CD4-positive, alpha-beta T cell treated with Interleukin-4 for 1 hour (primary cell): ENCODE measurements around the gene RHEB.
"Not testable (repeated sequence)": the region's sequence is repeated elsewhere in the genome, so short reads cannot be mapped to it uniquely, and the experiment has no call there.

Experiments used
- DNase-seq, 2 donors: peaks; one replicate each; pipeline ENCODE4 v3.0.0-alpha.2; 2020 to 2022

RHEB gene, protein sequence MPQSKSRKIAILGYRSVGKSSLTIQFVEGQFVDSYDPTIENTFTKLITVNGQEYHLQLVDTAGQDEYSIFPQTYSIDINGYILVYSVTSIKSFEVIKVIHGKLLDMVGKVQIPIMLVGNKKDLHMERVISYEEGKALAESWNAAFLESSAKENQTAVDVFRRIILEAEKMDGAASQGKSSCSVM

DNA sequence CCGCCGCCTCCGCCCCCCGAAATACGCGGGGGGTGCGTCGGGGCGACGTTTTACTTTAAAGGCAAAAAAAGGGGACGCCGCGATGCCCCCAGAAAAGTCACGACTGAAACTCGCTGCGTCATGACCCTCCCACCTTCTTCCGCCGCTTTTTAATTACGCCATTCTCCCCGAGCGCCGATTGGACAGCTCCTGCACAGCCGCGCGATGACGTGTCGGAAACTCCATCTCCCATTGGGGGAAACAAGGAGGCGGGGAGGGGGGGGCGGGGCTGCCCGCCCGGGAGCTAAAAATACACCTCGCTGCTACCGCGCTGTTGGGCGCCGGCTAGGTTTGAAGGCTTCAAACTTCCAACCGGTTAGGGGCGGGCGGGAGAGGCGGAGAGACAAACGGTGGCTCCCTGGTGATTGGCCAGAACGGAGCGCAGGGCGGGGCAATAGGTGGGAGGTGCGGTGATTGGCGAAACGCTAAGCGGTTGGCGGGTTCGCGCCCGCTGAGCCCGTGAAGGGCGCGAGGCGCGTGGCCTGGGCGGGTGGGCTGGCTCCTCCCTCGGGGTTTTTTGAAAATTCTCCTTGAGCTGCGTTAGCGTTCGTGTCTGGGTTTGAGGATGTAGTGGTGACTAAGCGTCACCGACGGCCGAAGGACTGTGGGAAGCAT, at the start of gene RHEB:
Gene RHEB, minus strand, starts transcription at position 131 of the 654 bp plus-strand sequence. CDS start 384 bp downstream, outside the sequence.
- DNase-seq: peak; percentile 99 to 100

DNA sequence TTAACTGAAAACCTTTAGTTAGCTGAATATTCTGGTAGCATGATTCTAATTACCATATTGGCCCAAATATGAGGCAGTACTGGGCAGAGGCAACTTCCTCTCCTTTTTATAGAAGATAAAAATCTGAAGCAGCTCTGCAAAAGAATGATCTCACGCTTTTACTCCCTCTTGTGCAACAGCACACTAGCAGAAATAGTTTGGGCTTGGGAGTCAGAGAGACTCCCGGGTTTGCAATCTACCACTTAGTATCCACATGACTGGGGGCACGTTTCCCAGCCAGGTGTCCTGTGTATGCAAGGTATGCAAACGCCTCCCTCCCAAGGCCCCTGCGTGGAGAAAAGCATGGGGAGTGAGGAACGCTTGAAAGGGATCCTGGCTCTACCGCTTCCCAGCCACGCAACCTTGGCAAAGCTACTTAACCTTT, 47.2 kb upstream of the RHEB start:
- DNase-seq: no peak

DNA sequence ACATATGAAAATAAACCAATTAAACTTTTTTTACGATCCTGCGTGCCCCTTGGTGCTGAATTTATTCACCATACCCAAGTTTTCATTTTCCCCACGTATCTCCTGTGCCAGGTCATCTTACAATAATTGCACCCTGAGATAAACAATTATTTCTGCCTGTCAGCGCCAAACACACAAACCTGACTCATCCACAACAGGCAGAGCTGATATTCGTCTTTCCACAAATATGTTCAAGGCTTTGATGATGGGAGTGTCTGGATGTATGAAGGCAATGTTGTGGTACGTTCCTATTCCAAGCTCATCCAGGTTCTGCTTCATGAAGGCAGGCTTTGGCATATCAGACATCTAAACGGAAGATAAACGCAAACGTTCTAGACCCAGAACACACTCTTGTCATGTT, 45.8 kb upstream of the RHEB start:
- DNase-seq: no peak

DNA sequence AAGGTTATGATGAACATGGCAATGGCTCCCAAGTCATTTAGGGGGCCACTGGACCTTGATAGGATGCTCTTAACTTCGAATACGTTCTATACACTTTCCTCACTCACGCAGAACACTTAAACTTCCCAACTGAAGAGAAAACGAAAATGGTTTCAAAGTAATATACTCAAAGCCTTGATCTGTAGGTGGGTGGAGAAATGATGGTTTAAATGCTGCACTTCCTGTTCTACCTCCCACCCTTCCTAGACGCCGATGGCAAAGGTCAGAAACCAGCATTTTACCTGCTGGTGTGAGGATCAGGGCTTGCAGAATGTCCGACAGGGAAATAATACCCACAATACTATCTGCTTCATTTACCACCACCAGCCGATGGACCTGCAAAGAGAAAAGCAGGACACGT, 40.5 kb upstream of the RHEB start:
- peak in 1 of 2 donors; percentile 7 for DNase-seq

DNA sequence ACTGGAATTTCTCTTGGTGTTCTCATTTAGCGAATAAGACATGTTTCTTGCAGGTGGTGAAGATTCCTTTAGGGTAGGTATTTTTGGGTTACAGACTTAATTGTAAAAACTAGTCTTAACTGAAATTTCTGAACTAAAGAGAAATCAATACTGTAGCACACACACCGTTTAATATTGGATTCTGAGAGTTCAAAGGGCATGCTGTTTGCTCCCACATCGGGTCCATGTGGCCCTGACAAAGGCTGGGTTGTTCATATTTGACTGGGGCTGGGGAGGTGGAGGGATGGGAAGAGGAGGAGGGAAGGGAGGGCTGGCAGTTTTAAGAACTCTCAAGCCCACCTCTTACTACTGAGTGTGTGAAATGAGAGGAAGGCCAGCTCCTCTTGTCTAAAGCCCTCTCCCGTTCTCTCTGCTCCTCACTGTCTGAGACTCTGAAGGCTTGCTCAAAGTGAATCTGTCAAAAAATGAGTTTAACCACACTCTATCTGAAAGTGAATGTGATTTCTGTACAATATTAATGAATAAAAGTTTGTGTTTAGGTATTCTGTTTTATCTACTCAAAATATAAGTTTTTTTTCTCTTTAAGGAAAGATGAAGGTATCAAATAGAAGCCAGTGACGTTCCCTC, 40.0 kb upstream of the RHEB start:
- DNase-seq: no peak

DNA sequence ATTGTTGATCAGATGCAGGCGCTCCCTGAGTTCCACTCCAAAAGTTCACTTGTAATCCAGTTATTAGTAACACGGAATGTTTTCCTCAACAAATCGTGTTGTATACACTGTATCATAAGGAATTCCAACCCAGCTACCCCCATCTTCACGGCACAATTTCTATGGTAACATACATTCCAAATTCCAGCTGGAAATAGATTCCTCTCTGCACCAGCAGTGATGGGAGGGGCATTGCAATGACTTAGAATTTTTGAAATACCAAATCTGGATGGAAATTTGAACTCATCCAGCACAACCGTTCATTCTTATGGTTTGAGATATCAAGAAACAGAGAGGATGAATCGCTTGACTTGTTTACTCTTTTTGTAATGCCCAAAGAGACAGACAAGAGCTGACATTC, 38.9 kb upstream of the RHEB start:
- no peak for DNase-seq

DNA sequence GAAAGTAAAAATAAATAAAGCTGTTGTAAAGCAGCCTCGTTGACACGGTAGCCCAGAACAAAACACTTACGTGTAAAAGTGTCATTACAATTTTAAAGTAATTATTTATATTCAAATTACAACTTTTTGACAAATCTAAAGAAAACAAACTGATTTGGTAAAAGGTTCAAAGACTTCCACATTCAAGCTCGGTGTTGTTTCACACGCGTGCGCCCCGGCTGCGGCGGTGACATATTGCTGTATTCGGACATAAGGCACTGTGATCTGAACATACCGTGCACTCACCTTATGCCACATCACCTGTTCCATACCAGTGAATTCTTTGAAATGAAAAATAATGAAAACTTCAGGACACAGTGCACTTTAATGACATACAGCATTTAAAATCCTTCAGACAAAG, 36.9 kb upstream of the RHEB start:
- no peak for DNase-seq

DNA sequence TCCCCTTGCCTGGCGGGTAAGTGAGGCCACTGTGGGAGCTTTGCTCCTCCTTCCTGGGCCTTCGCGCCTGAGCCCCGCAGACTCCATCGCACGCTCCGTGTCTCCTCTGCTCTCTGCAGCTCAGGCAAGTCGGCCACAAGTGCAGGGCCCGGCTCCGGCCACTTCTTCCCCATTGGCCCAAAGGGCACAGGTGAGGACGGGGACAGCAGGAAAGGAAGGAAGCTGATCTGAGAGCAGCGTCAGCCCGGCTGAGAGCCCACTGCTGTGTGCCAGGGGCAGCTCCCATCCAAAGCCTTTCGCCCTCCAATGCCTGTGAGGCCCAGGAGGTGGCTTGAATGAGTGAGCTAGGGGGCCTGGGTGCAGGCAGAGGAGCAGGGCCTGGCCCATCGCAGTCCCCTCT, 33.7 kb upstream of the RHEB start:
- DNase-seq: no peak

DNA sequence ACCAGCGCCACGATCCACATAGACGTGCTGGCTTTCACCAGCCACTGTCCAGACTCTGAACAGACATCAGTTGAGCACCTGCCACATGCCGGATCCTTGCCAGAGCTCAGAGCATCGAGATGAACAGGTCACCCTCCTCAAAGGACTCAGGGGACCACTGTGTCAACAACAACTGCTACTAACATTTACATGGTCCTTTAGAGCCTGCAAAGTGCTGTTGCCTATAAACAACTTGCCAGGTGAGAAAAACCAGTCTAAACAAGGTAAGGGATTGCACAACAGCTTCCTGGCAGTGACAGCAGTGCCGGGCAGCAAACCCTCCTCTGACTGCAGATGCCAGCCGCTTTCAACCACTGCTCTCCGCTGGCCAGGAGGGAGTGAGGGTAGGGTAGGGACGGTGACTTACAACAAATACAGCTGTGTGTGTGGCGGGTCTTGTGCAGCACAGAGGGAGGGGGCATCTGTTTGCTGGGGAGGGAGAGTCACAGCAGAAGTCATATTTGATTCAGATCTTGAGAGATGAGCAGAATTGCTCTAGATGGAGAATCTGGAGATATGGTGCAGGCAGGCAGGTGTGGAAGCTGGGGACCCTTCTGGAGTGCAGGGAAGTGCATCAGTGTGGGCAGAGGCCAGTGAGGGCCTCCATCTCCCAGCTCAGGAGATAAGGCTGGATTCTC, 32.8 kb upstream of the RHEB start:
- no peak for DNase-seq

DNA sequence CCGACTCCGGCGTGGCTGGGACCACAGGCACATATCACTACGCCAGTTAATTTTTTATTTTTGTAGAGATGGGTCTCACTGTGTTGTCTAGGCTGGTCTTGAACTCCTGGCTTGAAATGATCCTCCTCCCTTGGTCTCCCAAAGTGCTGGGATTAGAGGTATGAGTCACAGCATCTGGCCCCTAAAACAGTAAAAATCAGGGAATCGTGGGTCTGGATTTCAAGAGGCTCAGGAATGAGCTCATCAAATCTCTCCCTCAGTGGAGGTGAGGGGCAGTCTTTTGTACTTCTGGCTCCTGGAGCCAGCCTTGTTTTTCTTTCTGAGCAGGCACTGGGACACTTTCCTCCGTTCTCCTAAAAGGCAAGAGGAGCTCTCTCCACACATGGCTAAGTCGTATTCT, 32.1 kb upstream of the RHEB start:
- DNase-seq: no peak

DNA sequence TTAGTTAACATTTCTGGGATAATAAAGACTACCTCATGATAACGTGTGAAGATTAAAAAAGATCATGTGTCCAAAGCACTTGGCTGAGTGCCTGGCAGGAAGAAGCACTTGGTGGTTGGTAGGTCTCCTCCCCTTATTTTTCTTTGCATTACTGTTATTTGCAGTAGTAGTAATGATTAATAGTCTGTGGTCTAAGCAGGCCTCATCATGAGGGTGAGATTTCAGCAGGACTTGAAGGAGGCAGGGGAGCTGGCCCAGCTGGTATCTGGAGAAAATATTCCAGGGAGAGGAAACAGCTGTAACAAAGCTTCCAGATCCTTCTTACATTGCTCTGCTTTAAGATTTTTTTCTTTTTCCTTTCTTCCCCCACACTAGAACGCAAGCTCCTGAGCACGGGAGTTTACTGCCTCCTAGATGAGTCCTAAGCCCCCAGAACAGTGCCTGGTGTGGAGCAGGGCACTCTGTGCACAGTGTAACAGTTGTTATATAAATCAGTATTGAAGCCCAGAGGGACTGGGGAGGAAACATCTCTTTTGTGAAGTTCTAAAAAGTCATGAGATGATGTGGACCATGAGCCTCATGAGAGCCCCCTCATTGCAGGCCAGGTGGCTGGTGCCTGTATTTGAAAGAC, 31.1 kb upstream of the RHEB start:
- DNase-seq: no peak

DNA sequence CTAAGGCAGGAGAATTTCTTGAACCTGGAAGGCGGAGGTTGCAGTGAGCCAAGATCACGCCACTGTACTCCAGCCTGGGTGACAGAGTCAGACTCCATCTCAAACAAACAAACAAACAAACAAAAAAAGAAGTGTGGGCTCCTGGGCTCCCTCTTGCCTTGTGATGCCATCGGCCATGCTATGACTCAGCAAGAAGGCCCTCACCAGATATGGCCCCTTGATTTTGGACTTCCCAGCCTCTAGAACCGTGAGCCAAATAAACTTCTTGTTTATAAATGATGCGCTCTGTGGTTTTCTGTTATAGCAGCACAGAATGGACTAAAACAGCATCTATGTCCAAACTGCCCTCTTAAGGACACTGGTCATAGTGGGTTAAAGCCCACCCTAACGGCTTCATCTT, 29.9 kb upstream of the RHEB start:
- DNase-seq: no peak

DNA sequence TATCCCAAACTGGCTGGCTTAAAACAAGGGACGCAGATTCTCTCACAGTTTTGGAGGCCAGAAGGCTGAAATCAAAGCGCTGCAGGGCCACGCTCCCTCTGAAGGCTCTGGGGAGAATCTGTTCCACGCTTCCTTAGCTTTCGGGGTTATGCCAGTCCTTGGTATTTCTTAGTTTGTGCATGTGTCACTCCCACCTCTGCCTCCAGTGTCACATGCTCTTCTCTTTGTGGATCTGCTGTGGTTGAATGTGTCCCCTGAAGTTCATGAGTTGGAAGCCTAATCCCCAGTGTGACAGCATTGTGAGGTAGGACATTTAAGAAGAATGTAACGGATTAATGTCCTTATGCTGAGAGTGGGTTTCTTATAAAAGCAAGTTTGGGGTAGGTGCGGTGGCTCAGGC, 29.4 kb upstream of the RHEB start:
- no peak for DNase-seq

DNA sequence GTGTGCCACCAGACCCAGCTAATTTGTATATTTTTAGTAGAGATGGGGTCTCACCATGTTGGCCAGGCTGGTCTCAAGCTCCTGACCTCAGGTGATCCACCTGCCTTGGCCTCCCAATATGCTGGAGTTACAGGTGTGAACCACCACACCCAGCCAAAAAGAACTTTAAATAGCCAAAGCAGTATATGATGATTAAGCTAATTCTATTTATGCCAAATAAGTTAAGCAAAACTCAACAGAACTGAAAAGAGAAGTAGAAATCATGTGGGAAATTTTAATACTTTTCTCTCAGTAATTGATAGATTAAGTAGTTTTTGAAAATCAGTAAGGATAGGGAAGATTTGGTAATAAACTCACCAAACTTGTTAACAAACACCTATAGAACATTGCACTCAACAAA, 24.5 kb upstream of the RHEB start:
- DNase-seq: no peak

DNA sequence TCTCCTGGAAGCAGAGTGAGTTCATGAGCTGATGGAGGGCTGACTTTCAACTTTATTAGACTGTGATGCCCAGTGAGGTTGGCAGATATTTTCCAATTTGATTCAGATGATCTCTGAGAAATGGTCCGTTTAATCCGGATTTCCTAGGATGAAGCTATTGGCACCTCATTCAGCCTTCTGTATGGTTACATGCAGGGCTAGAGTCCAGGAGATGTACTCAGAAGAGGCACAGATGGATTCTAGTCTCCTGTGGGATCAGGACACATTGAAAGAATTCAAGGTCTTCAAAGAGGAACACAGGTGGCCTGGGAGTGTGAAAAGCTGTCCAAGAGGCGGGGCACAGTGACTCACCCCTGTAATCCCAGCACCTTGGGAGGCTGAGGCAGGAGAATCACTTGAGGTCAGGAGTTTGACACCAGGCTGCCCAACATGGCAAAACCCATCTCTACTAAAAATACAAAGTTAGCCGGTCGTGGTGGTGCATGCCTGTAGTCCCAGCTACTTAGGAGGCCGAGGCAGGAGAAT, 23.0 kb upstream of the RHEB start:
- DNase-seq: no peak

DNA sequence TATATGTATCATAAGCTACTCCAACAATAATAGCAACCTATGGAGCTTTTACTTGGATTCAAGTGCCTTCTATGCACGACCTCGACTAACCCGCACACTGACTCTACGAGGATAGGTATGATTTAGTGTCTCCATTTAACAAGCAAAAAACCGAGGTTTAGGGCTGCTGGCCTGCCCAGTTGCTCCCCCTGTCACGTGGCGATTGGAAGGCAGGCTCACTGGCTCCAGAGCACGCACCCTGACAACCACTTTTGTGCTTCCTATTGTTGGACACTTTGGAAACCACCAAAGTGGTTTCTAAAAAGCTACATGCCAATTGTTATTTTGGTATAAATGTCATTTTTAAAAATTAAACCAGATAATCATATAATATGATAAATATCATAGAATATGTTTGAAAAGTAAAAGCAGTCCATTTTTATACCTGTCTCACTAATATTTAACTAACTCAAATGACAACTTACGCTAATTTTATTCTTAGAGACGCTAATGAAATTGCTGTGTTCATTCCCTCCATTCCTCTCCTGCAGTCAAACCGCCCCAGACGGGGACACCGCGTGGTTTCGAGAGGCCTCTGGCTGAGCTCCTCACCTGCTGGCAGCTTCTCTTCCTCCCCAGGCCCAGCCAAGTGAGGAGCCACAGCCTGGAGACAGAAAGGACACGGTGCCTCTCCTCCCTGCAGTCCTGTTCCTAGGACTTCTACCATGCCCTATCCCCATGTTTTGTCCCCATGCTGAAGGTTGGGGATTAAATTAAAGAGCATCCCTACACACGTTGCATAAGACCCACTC, 22.2 kb upstream of the RHEB start:
- DNase-seq: no peak

DNA sequence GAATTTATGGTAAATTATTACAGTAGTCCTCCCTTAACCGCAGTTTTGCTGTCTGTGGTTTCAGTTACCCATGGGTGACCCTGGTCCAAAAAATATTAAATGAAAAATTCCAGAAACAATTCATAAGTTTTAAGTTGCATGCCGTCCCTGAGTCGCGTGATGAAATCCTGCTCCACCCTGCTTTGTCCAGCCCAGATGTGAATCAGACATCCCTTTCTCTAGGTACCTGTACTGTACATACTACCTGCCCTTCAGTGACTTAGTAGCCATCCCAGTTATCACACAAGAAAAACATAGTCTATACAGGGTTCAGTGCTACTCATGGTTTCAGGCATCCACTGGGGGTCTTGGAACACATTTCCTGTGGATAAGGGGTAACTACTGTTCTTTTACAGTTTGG, 20.5 kb upstream of the RHEB start:
- no peak for DNase-seq

DNA sequence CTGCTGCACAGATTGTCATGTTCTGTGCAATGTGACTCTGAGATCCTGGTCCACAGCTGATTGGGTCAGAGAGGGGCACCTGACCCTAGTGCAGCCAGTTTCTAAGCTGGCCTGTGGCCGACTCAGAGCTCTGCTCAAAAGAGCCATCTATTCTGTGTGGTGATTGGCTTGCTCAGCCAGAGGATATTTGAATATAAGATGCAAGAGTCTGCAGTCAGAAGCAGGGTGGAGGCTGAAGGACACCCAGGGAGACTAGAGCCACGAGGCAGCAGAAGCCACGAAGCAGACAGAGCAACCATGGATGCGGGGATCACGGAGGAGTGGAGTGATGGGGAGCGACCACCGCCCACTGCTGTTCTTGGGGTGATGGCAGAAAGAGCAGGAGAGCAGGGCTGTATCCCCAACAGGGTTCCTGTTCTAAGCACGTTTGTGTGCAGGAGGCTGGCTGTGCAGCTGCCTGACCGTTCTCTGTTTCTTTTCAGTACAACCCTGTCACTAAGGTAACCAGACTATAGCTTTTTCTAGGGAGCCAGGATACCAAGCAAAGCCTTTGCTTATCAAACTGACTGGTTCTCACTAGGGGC, 19.5 kb upstream of the RHEB start:
- DNase-seq: no peak

DNA sequence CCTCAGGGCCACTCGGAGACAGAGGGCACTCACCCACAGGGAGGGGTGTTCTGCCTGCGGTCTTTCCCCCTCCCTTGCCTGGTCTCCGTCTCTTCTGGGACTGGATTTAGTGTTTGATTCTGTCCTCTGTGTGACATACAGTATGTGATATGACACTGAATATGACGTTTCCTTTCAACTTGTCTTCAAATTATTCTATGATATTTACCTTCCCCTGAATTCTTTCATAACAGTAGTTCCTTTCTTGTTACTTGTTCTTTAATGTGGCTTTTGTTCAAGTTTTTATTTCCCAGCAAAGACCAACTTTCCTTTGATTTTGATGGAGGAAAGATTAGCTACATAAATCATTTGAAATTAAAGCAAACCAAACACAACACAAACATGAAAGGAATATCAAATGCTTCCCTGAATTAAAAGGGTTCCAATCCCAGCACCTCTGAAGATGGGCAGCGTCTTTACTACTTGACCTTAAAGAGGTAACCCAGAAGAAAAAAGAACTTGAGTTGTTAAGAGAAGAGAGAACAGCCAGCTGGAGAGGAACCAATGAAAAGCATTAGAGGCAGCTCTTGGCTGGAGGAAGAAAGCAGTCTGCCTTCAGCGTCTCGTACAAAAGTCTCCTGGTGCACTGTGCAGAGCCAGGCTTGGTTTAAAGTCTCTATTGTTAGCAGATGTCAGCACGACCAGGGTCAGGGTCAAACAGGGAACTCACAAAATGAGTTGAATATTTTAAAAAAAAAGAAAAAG, 18.3 kb upstream of the RHEB start:
- DNase-seq: no peak

DNA sequence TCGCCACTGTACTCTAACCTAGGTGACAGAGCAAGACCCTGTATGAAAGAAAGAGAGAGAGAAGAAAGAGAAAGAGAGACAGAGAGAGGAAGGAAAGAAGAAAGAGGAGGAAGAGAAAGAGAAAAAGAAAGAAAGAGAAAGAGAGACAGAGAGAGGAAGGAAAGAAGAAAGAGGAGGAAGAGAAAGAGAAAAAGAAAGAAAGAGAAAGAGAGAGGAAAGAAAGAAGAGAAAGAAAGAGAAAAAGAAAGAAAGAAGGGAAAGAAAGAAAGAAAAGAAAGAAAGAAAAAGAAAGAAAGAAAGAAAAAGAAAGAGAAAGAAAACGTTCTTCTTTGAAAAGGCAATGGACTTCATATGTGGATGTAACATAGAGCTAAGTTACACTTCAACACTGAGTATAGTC, 16.5 kb upstream of the RHEB start:
- DNase-seq: not testable (repeated sequence)

DNA sequence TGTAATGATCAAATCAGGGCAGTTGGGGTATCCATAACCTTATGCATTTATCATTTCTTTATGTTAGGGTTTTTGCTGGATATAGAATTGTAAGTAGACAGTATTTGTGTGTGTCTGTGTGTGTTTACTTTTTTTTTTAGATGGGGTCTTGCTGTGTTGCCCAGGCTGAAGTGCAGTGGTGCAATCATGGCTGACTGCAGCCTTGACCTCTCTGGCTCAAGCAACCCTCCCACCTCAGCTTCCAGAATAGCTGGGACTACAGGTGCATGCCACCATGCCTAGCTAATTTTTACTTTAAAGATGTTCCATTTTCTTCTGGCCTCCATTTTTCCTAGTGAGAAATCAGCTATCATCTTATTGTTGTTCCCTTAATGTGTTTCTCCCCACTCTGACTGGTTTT, 10.1 kb upstream of the RHEB start:
- DNase-seq: no peak
